Right atrium auricular region (tissue), 2 donors: ENCODE measurements around the gene CDH19. TPM values are rescaled to one million over a fixed set of nuclear protein-coding genes. Genes with fewer than 3 reads are reported as not detected.

Experiments used
- DNase-seq: peaks from one replicate; pipeline ENCODE4 v3.0.0-alpha.2; 2019; ENCODE audit warnings: low spot score
- H3K27ac ChIP-seq, 2 donors: fragments of 200-600 bp; sonication (generic); 1 replicate in 1 of 2; 2 replicates in 1 of 2; pipeline ENCODE4 v1.5.1; 2016 to 2019
- H3K27me3 ChIP-seq, 2 donors: fragments of 200-600 bp; sonication (generic); one replicate each; pipeline versions ENCODE4 v1.5.1 to v1.6.0; 2017 to 2019
- H3K36me3 ChIP-seq: fragments of 200-600 bp; sonication (generic); one replicate; pipeline ENCODE4 v1.5.1; 2016
- H3K4me1 ChIP-seq, 2 donors: fragments of 200-600 bp; sonication (generic); one replicate each; pipeline versions ENCODE4 v1.5.1 to v1.6.0; 2017 to 2019
- H3K4me3 ChIP-seq, 2 donors: fragments of 200-600 bp; sonication (generic); 1 replicate in 1 of 2; 2 replicates in 1 of 2; pipeline ENCODE4 v1.5.1; 2017 to 2019; ENCODE audit warnings: mild to moderate bottlenecking in 1 of 2, moderate library complexity in 1 of 2
- H3K9me3 ChIP-seq, 2 donors: fragments of 200-600 bp; sonication (generic); one replicate each; pipeline ENCODE4 v1.5.1; 2019
- total RNA-seq, 2 donors: library from RNA; depleted of rRNA; stranded (reverse); fragments of >200 nt; gene quantifications; one replicate each; pipeline ENCODE4 v1.1.0, GENCODE V29; 2016
- TF ChIP-seq, protein P1 (sequence below), 2 donors: fragments of 200-600 bp; sonication (generic); IDR thresholded peaks; one replicate each; pipeline ENCODE4 v1.5.1; 2019; ENCODE audit warnings: antibody characterized with exemption in 2 of 2

CDH19 gene
- total RNA-seq, 2 donors from 2014 or later = 30.4 to 72.3 TPM

DNA sequence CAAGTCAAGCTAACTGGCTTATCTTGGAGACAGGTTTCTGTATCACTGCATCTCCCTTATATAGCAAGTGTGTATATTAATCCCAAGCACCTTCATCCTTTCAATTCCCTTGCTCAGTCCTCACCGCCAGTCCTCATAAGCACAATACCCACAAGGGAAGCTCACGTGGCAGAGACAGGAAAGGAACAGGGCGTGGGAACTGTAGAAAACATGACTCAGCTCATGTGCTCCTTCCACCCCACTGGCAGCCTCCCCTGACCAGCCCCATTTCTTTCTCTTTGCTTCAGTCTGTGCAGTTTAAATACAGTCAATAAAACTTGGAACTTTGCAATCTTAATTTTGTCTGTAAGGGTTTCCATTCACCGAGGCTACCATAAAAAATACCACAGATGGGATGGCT is 36.5 kb upstream of the CDH19 start:
- Histone ChIP-seq H3K27ac (peak overlapping the region in 1 of 2 donors; percentile 19), H3K36me3 (no peaks in the 10 kb centered on the region), H3K4me3 (no peak overlapping the region), H3K27me3 (no peaks in the 10 kb centered on the region), H3K9me3 (no peaks in the 10 kb centered on the region), H3K4me1 (no peaks in the 10 kb centered on the region)
- TF ChIP-seq, protein P1, sequence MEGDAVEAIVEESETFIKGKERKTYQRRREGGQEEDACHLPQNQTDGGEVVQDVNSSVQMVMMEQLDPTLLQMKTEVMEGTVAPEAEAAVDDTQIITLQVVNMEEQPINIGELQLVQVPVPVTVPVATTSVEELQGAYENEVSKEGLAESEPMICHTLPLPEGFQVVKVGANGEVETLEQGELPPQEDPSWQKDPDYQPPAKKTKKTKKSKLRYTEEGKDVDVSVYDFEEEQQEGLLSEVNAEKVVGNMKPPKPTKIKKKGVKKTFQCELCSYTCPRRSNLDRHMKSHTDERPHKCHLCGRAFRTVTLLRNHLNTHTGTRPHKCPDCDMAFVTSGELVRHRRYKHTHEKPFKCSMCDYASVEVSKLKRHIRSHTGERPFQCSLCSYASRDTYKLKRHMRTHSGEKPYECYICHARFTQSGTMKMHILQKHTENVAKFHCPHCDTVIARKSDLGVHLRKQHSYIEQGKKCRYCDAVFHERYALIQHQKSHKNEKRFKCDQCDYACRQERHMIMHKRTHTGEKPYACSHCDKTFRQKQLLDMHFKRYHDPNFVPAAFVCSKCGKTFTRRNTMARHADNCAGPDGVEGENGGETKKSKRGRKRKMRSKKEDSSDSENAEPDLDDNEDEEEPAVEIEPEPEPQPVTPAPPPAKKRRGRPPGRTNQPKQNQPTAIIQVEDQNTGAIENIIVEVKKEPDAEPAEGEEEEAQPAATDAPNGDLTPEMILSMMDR (IDR thresholded peaks at IDR 0.05) = no peak
- peak; percentile 75 for DNase-seq

DNA sequence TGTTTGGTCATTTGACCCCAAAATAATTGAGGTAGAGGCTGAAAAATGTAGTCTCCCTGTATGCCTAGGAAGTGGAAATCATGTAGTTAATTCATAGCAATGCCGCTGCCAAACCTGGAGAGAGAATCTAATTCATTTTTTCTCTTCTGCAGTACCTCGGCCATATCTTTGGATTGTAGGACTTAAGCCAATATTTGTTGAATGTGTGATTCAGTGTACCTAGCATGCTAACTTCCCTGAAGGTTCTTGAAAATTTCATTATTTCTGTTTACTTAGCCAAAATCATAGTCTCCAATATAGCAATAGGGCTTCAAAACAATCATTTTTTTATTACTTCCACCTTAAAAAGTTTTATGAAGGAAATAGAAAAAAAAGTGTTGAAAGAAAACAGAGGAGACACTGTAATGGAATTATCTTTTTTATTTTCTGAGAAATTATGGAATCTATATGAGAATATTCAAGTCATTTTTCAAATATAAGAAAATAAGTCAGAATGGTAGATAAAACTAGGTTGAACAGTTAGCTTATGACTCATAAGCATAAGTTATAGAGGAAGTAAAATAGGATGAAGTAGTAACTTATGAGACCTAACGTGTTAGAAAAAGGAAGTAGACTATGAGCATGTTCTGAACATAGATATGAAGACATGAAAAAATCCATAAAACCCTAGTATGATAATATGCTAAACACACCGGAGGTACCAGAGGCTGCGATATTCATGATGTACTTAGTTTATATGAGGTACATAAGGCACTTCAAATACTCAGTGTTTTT is 35.2 kb upstream of the CDH19 start:
- no peaks in the 10 kb centered on the region for H3K36me3 ChIP-seq
- H3K4me1 ChIP-seq = no peaks in the 10 kb centered on the region
- no peak overlapping the region for H3K4me3 ChIP-seq
- no peaks in the 10 kb centered on the region for H3K27me3 ChIP-seq
- no peak overlapping the region for H3K27ac ChIP-seq
- DNase-seq = no peak
- TF ChIP-seq, protein P1 (IDR thresholded peaks at IDR 0.05) = no peak
- H3K9me3 ChIP-seq = no peaks in the 10 kb centered on the region

DNA sequence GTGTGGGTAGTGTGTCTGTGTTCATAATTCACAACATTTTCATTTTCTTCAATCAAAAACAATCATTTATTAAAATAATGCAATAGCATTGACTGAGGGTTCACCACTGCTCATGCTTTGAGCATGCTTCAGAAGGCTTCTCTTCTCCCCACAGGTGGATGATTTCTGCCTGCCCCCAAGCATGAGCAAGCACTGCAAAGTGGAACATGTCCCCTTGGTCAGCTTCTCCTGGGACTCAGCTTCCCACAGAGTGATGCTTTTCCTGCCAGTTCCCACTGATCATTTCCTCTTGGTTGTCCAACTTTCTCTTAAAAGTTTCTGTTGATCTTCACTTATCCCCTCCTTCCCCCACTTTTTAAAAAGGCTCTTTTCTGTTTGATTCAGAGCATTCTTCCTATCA is 31.5 kb upstream of the CDH19 start:
- TF ChIP-seq, protein P1 (IDR thresholded peaks at IDR 0.05) = no peak
- Histone ChIP-seq H3K27me3 (no peaks in the 10 kb centered on the region), H3K4me3 (no peak overlapping the region), H3K36me3 (no peaks in the 10 kb centered on the region), H3K27ac (no peak overlapping the region), H3K9me3 (no peaks in the 10 kb centered on the region), H3K4me1 (no peaks in the 10 kb centered on the region)
- no peak for DNase-seq

DNA sequence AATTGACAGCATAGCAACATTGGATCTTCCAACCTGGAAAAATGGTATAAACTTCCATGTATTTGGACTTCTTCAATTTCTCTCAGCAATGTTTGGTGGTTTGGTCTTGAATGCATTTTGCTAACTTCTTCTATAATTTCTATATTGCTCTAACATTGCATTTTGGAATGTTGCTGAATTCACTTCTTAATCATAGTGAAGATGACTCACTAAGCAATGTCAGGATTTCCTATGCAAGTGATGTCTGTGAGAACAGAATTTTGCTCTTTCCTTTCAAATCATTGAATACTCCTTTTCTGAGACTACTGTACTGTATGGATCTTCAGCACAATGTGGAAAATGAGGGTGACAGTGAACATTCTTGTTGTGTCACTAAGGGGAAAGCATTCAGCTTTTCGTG is 28.9 kb upstream of the CDH19 start:
- no peak overlapping the region for H3K27ac ChIP-seq
- H3K27me3 ChIP-seq = no peaks in the 10 kb centered on the region
- H3K9me3 ChIP-seq = no peaks in the 10 kb centered on the region
- H3K4me1 ChIP-seq = no peaks in the 10 kb centered on the region
- TF ChIP-seq, protein P1 (IDR thresholded peaks at IDR 0.05) = no peak
- DNase-seq = no peak
- H3K4me3 ChIP-seq = no peak overlapping the region
- H3K36me3 ChIP-seq = no peaks in the 10 kb centered on the region

DNA sequence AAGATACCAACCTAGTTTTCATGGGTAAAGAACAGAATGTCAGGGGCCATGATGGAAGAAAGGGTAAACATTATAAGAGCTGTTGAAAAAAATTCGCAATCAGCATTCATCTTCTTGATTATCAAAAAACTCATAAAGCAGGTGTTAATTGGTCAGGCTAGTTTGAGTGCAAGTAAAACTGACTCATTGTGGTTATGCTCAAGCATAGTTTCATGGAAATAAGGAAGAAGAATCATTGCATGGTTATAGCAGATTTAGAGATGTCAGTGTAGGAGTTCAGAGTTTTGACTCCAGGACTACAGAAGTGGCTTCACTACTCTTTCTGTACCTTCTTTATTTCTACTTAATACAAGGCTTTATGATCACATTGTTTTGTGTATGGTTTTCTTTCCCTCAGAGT is 26.9 kb upstream of the CDH19 start:
- Histone ChIP-seq H3K9me3 (no peaks in the 10 kb centered on the region), H3K4me1 (no peaks in the 10 kb centered on the region), H3K27ac (no peak overlapping the region), H3K36me3 (no peaks in the 10 kb centered on the region), H3K27me3 (no peaks in the 10 kb centered on the region), H3K4me3 (no peak overlapping the region)
- TF ChIP-seq, protein P1 (IDR thresholded peaks at IDR 0.05) = no peak
- DNase-seq = no peak

DNA sequence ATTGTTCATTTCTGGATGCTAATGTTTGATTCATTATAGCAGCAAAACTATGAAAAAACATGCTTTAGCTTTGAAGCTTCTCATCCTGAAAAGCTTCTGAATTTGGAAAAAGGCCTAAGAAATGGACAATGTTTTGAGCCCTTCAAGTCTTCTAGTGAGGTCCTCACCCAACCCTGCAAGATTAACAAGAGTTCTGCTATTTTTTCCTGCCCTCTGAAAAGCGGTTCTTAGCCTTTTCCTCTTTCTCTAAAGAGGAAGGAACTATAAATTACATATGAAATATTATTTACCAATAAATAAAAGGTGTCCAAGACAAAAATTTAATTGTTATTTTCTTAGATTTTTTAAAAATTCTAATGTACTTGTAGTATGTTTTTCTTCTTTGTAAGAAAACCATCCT is 19.9 kb upstream of the CDH19 start:
- H3K9me3 ChIP-seq = peaks cover 0 to 10% of the 10 kb centered on the region in 2 donors
- DNase-seq = no peak
- no peaks in the 10 kb centered on the region for H3K36me3 ChIP-seq
- H3K27ac ChIP-seq = no peak overlapping the region
- H3K4me3 ChIP-seq = no peak overlapping the region
- H3K4me1 ChIP-seq = no peaks in the 10 kb centered on the region
- TF ChIP-seq, protein P1 (IDR thresholded peaks at IDR 0.05) = no peak
- H3K27me3 ChIP-seq = no peaks in the 10 kb centered on the region
